HG03025 (cell line): Measurements from ENCODE around the gene ZNF724.
"Not testable (repeated sequence)": the region's sequence is repeated elsewhere in the genome, so short reads cannot be mapped to it uniquely, and the experiment has no call there.

Source experiments
- ATAC-seq: cut with Tn5 transposase; IDR thresholded peaks from one replicate; pipeline ENCODE4 v1.9.1; 2021; ENCODE audit warnings: mild to moderate bottlenecking, moderate library complexity; ENCODE audit not compliant: unreplicated experiment, low FRiP score

The ZNF724 gene

GRCh38 chr19:23254141-23254910, 4.1 kb upstream of the ZNF724 start:
- no peak for ATAC-seq

- ATAC-seq, result not testable (repeated sequence)
Observed at GRCh38 chr19:23253256-23253655, 3.1 kb upstream of the ZNF724 start.

DNA sequence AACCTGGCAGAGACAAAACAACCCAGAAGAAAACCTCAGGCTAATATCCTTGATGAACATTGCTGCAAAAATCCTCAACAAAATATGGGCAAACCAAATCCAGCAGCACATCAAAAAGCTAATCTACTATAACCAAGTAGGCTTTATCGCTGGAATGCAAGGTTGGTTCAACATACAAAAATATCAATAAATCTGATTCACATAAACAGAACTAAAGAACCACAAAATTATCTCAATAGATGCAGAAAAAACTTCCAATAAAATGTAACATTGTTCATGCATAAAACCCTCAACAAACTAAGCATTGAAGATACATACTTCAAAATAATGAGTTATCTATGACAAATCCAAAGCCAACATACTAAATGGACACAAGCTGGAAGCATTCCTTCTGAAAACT, 8.8 kb downstream of the ZNF724 start:
- ATAC-seq, result no peak

- no peak for ATAC-seq
Observed at GRCh38 chr19:23222998-23223652, 27.1 kb downstream of the ZNF724 start.

- ATAC-seq, result no peak
Observed at GRCh38 chr19:23203841-23204344, 46.3 kb downstream of the ZNF724 start.

- no peak for ATAC-seq
Observed at GRCh38 chr19:23190341-23190740, 59.9 kb downstream of the ZNF724 start.

DNA sequence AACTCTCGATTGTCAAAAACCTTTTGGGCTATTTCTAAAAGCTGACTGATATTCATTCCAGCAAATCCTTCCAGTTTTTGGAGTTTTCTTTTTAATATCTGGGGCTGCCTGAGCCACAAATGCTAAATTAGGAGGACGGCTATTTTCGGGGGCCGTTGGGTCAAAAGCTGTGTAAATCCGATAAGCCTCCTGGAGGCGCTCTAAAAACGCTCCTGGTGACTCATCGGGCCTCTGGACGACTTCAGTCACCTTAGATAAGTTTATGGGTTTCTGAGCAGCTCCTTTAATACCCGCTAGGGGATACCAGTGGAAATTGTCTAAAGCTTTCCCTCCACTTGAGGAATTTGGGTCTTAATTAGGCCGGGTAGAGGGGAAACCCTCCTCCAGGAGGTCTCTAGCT, 66.9 kb downstream of the ZNF724 start:
- ATAC-seq, result no peak
